Measurements from ENCODE around the gene NF1.

- no peak for TF ChIP-seq CTCF (IDR thresholded peaks at IDR 0.05)
- TF ChIP-seq POLR2A (IDR thresholded peaks at IDR 0.05) = no peak
- TF ChIP-seq EP300 (IDR thresholded peaks at IDR 0.05) = no peak
- TF ChIP-seq POLR2AphosphoS5 (IDR thresholded peaks at IDR 0.05) = no peak
These were observed 295.6 kb downstream of the NF1 start for GRCh38 chr17:31390426-31390747.

Data from gastroesophageal sphincter (tissue), 3 donors.